Epidermal melanocyte (primary cell): ENCODE measurements around the gene SUGCT.
"Not testable (repeated sequence)": the region's sequence is repeated elsewhere in the genome, so short reads cannot be mapped to it uniquely, and the experiment has no call there.

Experiments
- DNase-seq: peaks from one replicate; pipeline ENCODE4 v3.0.0; 2011; ENCODE audit warnings: low spot score; ENCODE audit not compliant: insufficient read length

SUGCT gene

GRCh38 chr7:40134428-40135316, at the start of gene SUGCT, which contains the start of gene MPLKIP:
Gene SUGCT (plus strand): TSS chr7:40135005.
Gene MPLKIP (minus strand): TSS chr7:40134622. CDS start chr7:40134567, 55 bp downstream.
- DNase-seq = peak; percentile 83

- DNase-seq = no peak
These were observed 42.6 kb upstream of the SUGCT start for GRCh38 chr7:40092182-40092581.

GRCh38 chr7:40093631-40094350, 41.0 kb upstream of the SUGCT start:
- DNase-seq = no peak

- DNase-seq = no peak
These were observed 39.6 kb upstream of the SUGCT start for GRCh38 chr7:40095230-40095629.

- DNase-seq = no peak
These were observed 39.0 kb upstream of the SUGCT start for GRCh38 chr7:40095695-40096327.

GRCh38 chr7:40097728-40098127, 37.1 kb upstream of the SUGCT start:
- DNase-seq = no peak

GRCh38 chr7:40098810-40099209, 36.0 kb upstream of the SUGCT start:
- no peak for DNase-seq

- no peak for DNase-seq
These were observed 35.0 kb upstream of the SUGCT start for GRCh38 chr7:40099837-40100236.

GRCh38 chr7:40101201-40101600, 33.6 kb upstream of the SUGCT start:
- DNase-seq = no peak

- no peak for DNase-seq
These were observed 31.9 kb upstream of the SUGCT start for GRCh38 chr7:40102897-40103296.

GRCh38 chr7:40105879-40106473, 28.8 kb upstream of the SUGCT start:
- DNase-seq = no peak

- DNase-seq = no peak
These were observed 18.9 kb upstream of the SUGCT start for GRCh38 chr7:40115936-40116335.

- not testable (repeated sequence) for DNase-seq
These were observed 17.6 kb upstream of the SUGCT start for GRCh38 chr7:40117199-40117598.

GRCh38 chr7:40118201-40118600, 16.6 kb upstream of the SUGCT start:
- DNase-seq = not testable (repeated sequence)

GRCh38 chr7:40120020-40120419, 14.8 kb upstream of the SUGCT start:
- DNase-seq = no peak

GRCh38 chr7:40122100-40122939, 12.5 kb upstream of the SUGCT start:
- DNase-seq = not testable (repeated sequence)

- no peak for DNase-seq
These were observed 11.9 kb upstream of the SUGCT start for GRCh38 chr7:40122940-40123254.

GRCh38 chr7:40133561-40134427, 1.0 kb upstream of the SUGCT start:
- DNase-seq = peak; percentile 28

- no peak for DNase-seq
These were observed 459 bp downstream of the SUGCT start for GRCh38 chr7:40135317-40135610.

- DNase-seq = no peak
These were observed 2.8 kb downstream of the SUGCT start for GRCh38 chr7:40137563-40137962.
